DOHH2 (cell line): ENCODE results near the gene UBE2L3.

ENCODE experiments used
- H3F3A ChIP-seq: fragments of 200-600 bp; sonication (generic), shearing (Covaris generic); 2 replicates; pipeline ENCODE4 v1.6.0; 2016; ENCODE audit warnings: antibody characterized with exemption, mild to moderate bottlenecking; ENCODE audit not compliant: control insufficient read depth, insufficient read depth
- H3K27ac ChIP-seq: fragments of 200-600 bp; sonication (generic); 2 replicates; pipeline ENCODE4 v1.5.1; 2014; ENCODE audit warnings: low read depth, mild to moderate bottlenecking, low read length, moderate library complexity
- H3K27me3 ChIP-seq: fragments of 200-600 bp; sonication (generic); 2 replicates; pipeline ENCODE4 v1.6.1; 2014; ENCODE audit warnings: mild to moderate bottlenecking, low read length, mixed read lengths; ENCODE audit not compliant: control insufficient read depth
- H3K36me3 ChIP-seq: fragments of 200-600 bp; sonication (generic); 2 replicates; pipeline ENCODE4 v1.6.1; 2014; ENCODE audit warnings: mild to moderate bottlenecking, low read length, moderate library complexity, mixed read lengths; ENCODE audit not compliant: control insufficient read depth
- H3K4me1 ChIP-seq: fragments of 200-600 bp; sonication (generic); 2 replicates; pipeline ENCODE4 v1.6.1; 2014; ENCODE audit warnings: mild to moderate bottlenecking, low read length, mixed read lengths; ENCODE audit not compliant: control insufficient read depth
- H3K4me2 ChIP-seq: fragments of 200-600 bp; sonication (generic); 2 replicates; pipeline ENCODE4 v1.6.0; 2014; ENCODE audit warnings: mild to moderate bottlenecking, low read length, moderate library complexity
- H3K4me3 ChIP-seq: fragments of 200-600 bp; sonication (generic); 2 replicates; pipeline ENCODE4 v1.5.1; 2014; ENCODE audit warnings: mild to moderate bottlenecking, low read length, mixed read lengths
- H3K79me2 ChIP-seq: fragments of 200-600 bp; sonication (generic); 2 replicates; pipeline ENCODE4 v1.6.1; 2014; ENCODE audit warnings: mild to moderate bottlenecking, low read length, mixed read lengths; ENCODE audit not compliant: control insufficient read depth
- H3K9me2 ChIP-seq: fragments of 200-600 bp; sonication (generic); replicated peaks from 2 replicates; pipeline ENCODE4 v1.6.1; 2014; ENCODE audit warnings: mild to moderate bottlenecking, low read length, mixed read lengths; ENCODE audit not compliant: control insufficient read depth
- H3K9me3 ChIP-seq: fragments of 200-600 bp; sonication (generic); 2 replicates; pipeline ENCODE4 v1.6.1; 2014; ENCODE audit warnings: antibody characterized with exemption, low read length, mixed read lengths; ENCODE audit not compliant: control insufficient read depth, insufficient read depth
- H4K20me1 ChIP-seq: fragments of 200-600 bp; sonication (generic); 2 replicates; pipeline ENCODE4 v1.6.0; 2014; ENCODE audit warnings: low read depth, mild to moderate bottlenecking, antibody characterized with exemption, low read length, moderate library complexity; ENCODE audit not compliant: control insufficient read depth, insufficient read depth
- EZH2phosphoT487 ChIP-seq: fragments of 200-600 bp; sonication (generic); IDR thresholded peaks from 2 replicates; pipeline ENCODE4 v1.6.1; 2017; ENCODE audit warnings: borderline replicate concordance, mild to moderate bottlenecking, antibody characterized with exemption, low read length, moderate library complexity, mixed read lengths
- TF ChIP-seq, protein P1 (sequence below): fragments of 200-600 bp; sonication (generic); IDR thresholded peaks from one replicate; pipeline ENCODE4 v1.5.1; 2014; ENCODE audit warnings: antibody characterized with exemption, mild to moderate bottlenecking, low read depth, low read length; ENCODE audit not compliant: poor library complexity, severe bottlenecking

UBE2L3 gene

DNA sequence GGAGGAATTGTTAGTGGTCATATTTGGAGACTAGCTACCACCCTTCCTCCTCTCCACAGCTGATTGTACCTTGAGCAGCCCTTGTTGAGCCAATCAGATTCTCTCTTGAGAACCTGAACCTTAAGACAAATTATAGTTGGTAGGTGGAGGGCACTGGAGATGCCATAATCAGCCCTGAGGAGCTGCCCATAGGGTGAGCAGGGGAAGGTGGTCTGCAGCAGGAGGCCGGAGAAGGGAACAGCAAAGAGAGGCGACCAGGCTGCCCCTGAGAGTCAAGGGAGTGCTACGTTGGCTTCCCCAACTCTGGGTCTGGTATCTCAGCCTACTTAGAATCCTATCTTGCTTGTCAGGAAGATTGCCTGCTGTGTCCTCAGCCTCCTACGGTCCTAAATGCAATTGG, 71.8 kb downstream of the UBE2L3 start:
- no peak for TF ChIP-seq EZH2phosphoT487
- TF ChIP-seq, protein P1, sequence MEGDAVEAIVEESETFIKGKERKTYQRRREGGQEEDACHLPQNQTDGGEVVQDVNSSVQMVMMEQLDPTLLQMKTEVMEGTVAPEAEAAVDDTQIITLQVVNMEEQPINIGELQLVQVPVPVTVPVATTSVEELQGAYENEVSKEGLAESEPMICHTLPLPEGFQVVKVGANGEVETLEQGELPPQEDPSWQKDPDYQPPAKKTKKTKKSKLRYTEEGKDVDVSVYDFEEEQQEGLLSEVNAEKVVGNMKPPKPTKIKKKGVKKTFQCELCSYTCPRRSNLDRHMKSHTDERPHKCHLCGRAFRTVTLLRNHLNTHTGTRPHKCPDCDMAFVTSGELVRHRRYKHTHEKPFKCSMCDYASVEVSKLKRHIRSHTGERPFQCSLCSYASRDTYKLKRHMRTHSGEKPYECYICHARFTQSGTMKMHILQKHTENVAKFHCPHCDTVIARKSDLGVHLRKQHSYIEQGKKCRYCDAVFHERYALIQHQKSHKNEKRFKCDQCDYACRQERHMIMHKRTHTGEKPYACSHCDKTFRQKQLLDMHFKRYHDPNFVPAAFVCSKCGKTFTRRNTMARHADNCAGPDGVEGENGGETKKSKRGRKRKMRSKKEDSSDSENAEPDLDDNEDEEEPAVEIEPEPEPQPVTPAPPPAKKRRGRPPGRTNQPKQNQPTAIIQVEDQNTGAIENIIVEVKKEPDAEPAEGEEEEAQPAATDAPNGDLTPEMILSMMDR = no peak

GRCh38 chr22:21640810-21641209, 73.3 kb downstream of the UBE2L3 start:
- Histone ChIP-seq H3K36me3 (peaks cover 13% of the 10 kb centered on the region), H3K4me1 (peaks cover 24% of the 10 kb centered on the region), H3K4me2 (peak overlapping the region; percentile 94), H3K27ac (no peak overlapping the region), H3K79me2 (peaks cover 19% of the 10 kb centered on the region), H3K9me2 (no peaks in the 10 kb centered on the region), H3K27me3 (no peaks in the 10 kb centered on the region), H4K20me1 (no peaks in the 10 kb centered on the region), H3K9me3 (no peaks in the 10 kb centered on the region), H3K4me3 (peak overlapping the region; percentile 85), H3F3A (no peaks in the 10 kb centered on the region; the same call in 1 of the 2 replicates)
- TF ChIP-seq, protein P1 = no peak
- no peak for TF ChIP-seq EZH2phosphoT487

More for the DNA sequence above, 71.8 kb downstream of the UBE2L3 start:
- Histone ChIP-seq H3K9me2 (no peaks in the 10 kb centered on the region), H3K27me3 (no peaks in the 10 kb centered on the region), H3K27ac (no peak overlapping the region), H3K79me2 (peaks cover 19% of the 10 kb centered on the region), H3K4me3 (no peak overlapping the region), H3F3A (no peaks in the 10 kb centered on the region; the same call in 1 of the 2 replicates), H3K4me2 (no peak overlapping the region), H3K36me3 (peaks cover 10% of the 10 kb centered on the region), H4K20me1 (no peaks in the 10 kb centered on the region), H3K9me3 (no peaks in the 10 kb centered on the region), H3K4me1 (peaks cover 24% of the 10 kb centered on the region)

DNA sequence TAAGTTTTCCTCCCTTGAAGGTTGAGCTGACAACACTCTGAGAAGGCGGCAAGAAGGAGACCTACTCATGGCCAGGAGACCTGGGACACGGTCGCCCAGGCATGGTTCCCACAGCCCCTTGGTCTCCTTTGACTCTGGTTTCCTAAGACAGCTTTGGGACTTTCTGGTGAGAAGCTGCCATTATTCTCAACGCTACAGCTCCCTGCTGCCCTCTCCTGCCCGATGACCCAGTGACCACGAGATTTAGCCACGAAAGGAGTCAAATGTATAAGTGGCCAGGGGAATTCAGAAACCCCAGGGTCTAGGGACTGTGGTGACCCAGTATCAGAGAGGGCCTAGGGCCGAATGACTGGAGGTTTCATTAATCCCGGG, 73.9 kb downstream of the UBE2L3 start:
- TF ChIP-seq, protein P1 = no peak
- TF ChIP-seq EZH2phosphoT487 = no peak
- no peak overlapping the region for H3K27ac ChIP-seq
- peaks cover 28% of the 10 kb centered on the region for H3K4me1 ChIP-seq
- H3K79me2 ChIP-seq = peaks cover 21% of the 10 kb centered on the region
- H3K4me3 ChIP-seq = peak overlapping the region; percentile 85
- H3K9me3 ChIP-seq = no peaks in the 10 kb centered on the region
- peak overlapping the region; percentile 94 for H3K4me2 ChIP-seq
- H3K36me3 ChIP-seq = peaks cover 18% of the 10 kb centered on the region
- H3K9me2 ChIP-seq = no peaks in the 10 kb centered on the region
- peaks cover 3% of the 10 kb centered on the region; the same call in 1 of the 2 replicates for H4K20me1 ChIP-seq
- no peaks in the 10 kb centered on the region; the same call in 1 of the 2 replicates for H3F3A ChIP-seq
- H3K27me3 ChIP-seq = no peaks in the 10 kb centered on the region
